SK-N-SH treated with all-trans-retinoic acid at 6 μM for 48 hours (cell line): Measurements from ENCODE around the gene PPID.

ENCODE experiments used
- TSHZ2 ChIP-seq: fragments of 250-450 bp; sonication (Bioruptor Pico); IDR thresholded peaks from 2 replicates; pipeline ENCODE4 v1.5.0; 2020; ENCODE audit warnings: mild to moderate bottlenecking, moderate library complexity
- ZFP30 ChIP-seq: fragments of 450-650 bp; formaldehyde crosslinking; IDR thresholded peaks from 2 replicates; pipeline ENCODE4 v1.5.0; 2022; ENCODE audit warnings: mild to moderate bottlenecking, moderate library complexity
- TF ChIP-seq, protein P1 (sequence below): fragments of 250-450 bp; sonication (Bioruptor Pico); IDR thresholded peaks from 2 replicates; pipeline ENCODE4 v1.8.0; 2021; ENCODE audit warnings: low read depth, mild to moderate bottlenecking, moderate library complexity, borderline replicate concordance

DNA sequence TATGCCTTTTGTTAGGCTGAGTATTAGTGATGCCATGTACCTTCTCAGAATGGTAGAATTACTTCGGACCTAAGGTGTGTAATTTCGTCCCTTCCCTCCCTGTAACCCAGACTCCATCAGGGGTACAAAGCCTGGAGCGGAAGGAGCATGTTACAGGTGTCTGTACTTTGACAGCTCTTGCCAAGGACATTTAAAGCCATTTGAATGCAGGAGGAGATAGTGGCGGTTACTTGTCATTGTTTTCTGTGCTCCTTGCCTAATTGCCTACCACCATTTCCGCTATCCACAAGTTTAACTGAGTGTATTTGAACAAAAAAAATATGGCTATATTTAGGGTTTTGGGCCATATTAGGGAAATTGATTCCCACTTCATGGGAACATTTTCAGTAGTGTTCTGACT lies 47.5 kb upstream of the PPID start:
- TF ChIP-seq TSHZ2 (CRISPR knock-in tag), result no peak
- TF ChIP-seq, protein P1, sequence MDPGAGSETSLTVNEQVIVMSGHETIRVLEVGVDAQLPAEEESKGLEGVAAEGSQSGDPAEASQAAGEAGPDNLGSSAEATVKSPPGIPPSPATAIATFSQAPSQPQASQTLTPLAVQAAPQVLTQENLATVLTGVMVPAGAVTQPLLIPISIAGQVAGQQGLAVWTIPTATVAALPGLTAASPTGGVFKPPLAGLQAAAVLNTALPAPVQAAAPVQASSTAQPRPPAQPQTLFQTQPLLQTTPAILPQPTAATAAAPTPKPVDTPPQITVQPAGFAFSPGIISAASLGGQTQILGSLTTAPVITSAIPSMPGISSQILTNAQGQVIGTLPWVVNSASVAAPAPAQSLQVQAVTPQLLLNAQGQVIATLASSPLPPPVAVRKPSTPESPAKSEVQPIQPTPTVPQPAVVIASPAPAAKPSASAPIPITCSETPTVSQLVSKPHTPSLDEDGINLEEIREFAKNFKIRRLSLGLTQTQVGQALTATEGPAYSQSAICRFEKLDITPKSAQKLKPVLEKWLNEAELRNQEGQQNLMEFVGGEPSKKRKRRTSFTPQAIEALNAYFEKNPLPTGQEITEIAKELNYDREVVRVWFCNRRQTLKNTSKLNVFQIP (CRISPR knock-in tag), result no peak
- TF ChIP-seq ZFP30 (CRISPR knock-in tag), result no peak
